ENCODE data around the gene HOXD8.

Gene HOXD8

DNA sequence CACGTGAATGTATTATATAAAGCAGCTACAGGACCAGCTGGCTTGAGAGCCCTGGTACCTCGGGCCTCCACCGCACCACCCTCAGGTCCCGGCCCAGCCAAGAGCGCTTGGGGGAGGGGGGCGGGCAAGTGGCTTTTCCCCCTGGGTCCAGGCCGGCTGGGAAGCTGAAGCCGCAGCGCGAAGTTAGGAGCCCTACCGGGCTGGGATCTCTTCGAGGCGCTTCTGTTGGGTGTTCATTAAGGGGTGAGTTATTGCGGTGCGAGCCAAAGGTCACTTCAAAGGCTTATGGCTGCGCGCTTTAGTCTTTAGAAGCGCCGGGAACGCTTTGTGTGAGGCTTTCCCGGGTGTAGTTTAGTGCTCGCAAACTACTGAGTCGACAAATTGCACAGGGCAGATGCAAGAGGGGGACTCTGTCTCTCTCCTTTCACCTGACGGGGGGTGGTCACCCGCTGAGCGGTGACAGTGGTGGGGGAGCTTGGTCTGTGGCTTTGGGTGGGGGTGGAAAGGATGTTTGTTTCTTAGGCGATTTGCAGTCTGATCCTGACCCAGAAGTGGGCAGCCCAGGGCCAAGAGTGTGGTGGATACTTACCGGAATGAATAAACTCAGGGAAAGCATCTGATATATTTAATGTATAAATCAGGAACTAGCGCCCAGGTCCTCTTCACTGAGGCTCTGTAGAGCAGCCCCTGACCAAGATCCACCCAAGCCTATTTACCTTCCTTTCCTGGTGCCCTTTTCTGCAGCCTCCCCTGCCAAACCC, 33.6 kb downstream of the HOXD8 start:
- no peaks in the 10 kb centered on the region for H3K36me3 ChIP-seq (ENCODE audit: control insufficient read depth, insufficient read depth, low read length, severe bottlenecking)
- no peaks in the 10 kb centered on the region for H3K9me3 ChIP-seq (ENCODE audit: control insufficient read depth, low read length)
- peaks cover 9% of the 10 kb centered on the region for H3K4me1 ChIP-seq (ENCODE audit: control insufficient read depth, insufficient read depth, low read length)
- no peaks in the 10 kb centered on the region for H3K27me3 ChIP-seq (replicated peaks; ENCODE audit: control insufficient read depth, insufficient read depth, low read length)
- no peak overlapping the region for H3K4me3 ChIP-seq (ENCODE audit: low read length)
- no peak for DNase-seq (ENCODE audit: low read depth)
- H3K9ac ChIP-seq (ENCODE audit: low read length), result no peak overlapping the region

DNA sequence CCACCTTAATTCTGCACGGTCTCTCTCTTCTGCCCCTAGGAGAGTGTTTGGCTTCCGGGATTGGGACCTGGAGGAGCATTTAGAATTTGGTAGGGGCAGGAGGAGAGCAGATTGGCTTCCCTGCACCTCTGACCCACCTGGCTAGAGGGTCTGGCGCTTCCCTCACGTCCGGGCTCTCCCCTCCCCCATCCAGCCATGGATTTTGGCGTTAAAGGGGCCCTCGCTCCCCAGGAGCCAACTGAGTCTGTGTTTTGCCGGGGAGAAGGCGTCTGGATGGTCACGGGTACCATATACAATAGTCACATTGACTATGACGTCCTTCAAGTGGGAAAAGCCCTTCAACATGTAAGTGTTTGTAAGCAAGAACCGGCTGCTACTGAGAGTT, 34.2 kb downstream of the HOXD8 start:
- no peak for DNase-seq (ENCODE audit: low read depth)
- Histone ChIP-seq H3K4me1 (ENCODE audit: control insufficient read depth, insufficient read depth, low read length) (peaks cover 9% of the 10 kb centered on the region), H3K4me3 (ENCODE audit: low read length) (no peak overlapping the region)

DNA sequence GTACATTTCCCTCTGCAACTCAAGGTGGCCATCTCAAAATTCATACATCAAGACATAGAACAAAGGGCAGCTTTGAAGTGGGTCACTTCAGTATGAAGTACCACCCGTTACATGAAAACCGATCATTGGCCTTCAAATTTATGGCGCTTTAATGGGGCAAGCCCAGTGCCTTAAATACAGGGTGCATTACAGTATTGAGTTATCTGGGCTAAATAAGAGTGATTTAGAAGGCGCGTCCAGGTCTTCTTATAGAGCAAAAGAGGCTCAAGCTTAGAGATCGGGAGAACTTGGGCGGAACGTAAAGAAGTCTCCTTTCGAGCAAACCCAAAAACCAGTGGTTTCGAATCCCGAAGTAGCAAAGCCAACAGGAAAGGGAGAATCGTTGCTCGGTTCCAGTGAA, 34.7 kb downstream of the HOXD8 start:
- no peak overlapping the region for H3K4me3 ChIP-seq (ENCODE audit: low read length)

More for the DNA sequence above, 34.2 kb downstream of the HOXD8 start:
- Histone ChIP-seq H3K9me3 (ENCODE audit: control insufficient read depth, low read length) (no peaks in the 10 kb centered on the region), H3K9ac (ENCODE audit: low read length) (no peak overlapping the region), H3K27me3 (replicated peaks; ENCODE audit: control insufficient read depth, insufficient read depth, low read length) (no peaks in the 10 kb centered on the region), H3K36me3 (ENCODE audit: control insufficient read depth, insufficient read depth, low read length, severe bottlenecking) (no peaks in the 10 kb centered on the region)

DNA sequence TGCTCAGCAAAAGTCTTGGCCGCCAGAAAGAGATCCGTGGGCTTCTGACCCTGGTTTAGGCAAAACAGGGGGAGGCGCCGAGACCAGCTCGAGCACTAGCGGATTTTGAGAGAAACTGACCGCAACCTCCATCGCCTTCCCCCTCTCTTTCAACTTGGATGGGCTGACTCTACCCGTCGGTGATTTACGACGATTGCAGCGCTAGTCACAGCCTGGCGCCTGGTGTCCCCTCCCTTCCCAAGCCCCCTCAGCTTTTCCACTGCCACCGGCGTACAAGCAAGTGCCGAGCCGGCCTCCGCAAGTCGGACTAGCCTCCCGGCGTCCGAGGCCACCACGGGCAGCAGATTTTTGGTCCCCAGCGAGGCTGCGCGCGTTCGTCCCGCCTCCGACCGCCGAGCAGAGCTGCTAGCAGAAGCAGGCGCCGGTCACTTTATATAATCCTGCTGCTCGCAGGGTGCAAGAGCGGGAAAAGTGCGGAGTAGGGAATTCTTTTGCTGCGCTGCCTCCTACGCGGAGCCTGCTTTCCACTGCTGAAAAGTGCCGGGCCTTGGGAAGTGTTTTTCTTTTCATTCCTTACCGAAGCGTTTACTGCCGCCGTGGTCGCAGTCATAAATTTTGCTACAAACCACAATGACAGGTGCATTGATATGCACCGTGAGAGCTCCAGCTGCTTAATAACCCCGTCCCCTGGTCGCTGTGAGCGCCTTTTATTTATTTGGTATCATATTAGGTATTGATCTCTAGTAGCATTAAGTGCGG, 35.3 kb downstream of the HOXD8 start:
- H3K27me3 ChIP-seq (replicated peaks; ENCODE audit: control insufficient read depth, insufficient read depth, low read length), result no peaks in the 10 kb centered on the region
- no peak for DNase-seq (ENCODE audit: low read depth)

More for the DNA sequence above, 34.7 kb downstream of the HOXD8 start:
- no peaks in the 10 kb centered on the region for H3K9me3 ChIP-seq (ENCODE audit: control insufficient read depth, low read length)
- H3K4me1 ChIP-seq (ENCODE audit: control insufficient read depth, insufficient read depth, low read length), result peaks cover 9% of the 10 kb centered on the region
- H3K9ac ChIP-seq (ENCODE audit: low read length), result no peak overlapping the region
- no peaks in the 10 kb centered on the region for H3K27me3 ChIP-seq (replicated peaks; ENCODE audit: control insufficient read depth, insufficient read depth, low read length)
- no peak for DNase-seq (ENCODE audit: low read depth)
- H3K36me3 ChIP-seq (ENCODE audit: control insufficient read depth, insufficient read depth, low read length, severe bottlenecking), result no peaks in the 10 kb centered on the region

DNA sequence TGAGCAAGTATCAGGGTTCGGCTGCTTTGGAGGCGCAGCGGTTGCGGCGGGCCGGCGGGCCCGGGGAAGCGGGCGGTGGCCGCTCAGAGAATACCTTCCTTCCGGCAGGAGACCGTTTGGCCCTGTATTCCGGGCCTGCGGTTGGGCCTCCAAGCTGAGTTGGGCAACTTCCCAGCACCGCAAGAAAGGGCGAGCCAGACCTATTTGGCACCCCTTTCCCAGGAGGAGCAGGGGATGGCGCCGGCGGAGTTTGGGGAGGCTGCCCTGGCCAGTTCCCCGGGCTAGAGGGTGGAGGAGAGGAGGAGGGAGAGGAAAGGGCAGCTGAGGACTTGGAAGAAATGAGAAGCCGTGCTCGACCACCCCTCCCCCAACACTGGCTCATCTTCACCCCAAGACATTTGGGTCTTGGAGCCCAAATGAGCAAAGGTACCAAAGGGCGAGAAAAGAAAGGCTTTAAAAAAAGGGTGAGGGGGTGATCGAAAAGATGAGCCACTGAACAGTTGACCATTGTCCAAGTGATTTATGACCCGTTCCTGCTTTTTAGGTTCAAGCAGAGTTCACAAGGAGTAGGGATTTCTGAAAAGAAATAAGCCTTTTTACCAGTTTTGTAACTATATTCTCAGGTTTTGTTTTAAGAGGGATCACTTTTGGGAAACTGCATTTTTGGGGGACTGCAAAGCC, 36.0 kb downstream of the HOXD8 start:
- Histone ChIP-seq H3K9me3 (ENCODE audit: control insufficient read depth, low read length) (no peaks in the 10 kb centered on the region), H3K36me3 (ENCODE audit: control insufficient read depth, insufficient read depth, low read length, severe bottlenecking) (no peaks in the 10 kb centered on the region), H3K9ac (ENCODE audit: low read length) (no peak overlapping the region), H3K4me3 (ENCODE audit: low read length) (no peak overlapping the region), H3K4me1 (ENCODE audit: control insufficient read depth, insufficient read depth, low read length) (peaks cover 9% of the 10 kb centered on the region), H3K27me3 (replicated peaks; ENCODE audit: control insufficient read depth, insufficient read depth, low read length) (no peaks in the 10 kb centered on the region)
- no peak for DNase-seq (ENCODE audit: low read depth)

More for the DNA sequence above, 35.3 kb downstream of the HOXD8 start:
- Histone ChIP-seq H3K9ac (ENCODE audit: low read length) (no peak overlapping the region), H3K9me3 (ENCODE audit: control insufficient read depth, low read length) (no peaks in the 10 kb centered on the region), H3K36me3 (ENCODE audit: control insufficient read depth, insufficient read depth, low read length, severe bottlenecking) (no peaks in the 10 kb centered on the region), H3K4me1 (ENCODE audit: control insufficient read depth, insufficient read depth, low read length) (peaks cover 9% of the 10 kb centered on the region), H3K4me3 (ENCODE audit: low read length) (no peak overlapping the region)

DNA sequence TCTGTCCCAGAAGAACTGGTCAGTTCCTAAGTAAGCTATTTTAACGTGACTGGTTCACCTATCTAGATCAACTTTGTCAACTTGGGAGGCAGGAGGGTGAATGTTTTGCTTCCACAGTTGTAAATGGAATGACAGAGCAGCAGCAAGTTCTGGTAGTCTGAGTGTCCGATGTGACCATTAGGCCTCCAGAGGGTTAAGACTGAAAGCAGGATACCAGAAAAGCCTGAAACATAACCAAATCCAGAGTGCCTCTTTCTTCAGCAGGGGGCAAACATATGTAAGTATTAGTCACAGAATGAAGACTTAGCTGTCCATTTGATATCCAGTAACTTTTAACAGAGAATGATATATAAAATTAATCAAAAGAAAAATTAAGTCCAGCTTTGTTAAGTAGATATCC, 36.8 kb downstream of the HOXD8 start:
- Histone ChIP-seq H3K9ac (ENCODE audit: low read length) (no peak overlapping the region), H3K36me3 (ENCODE audit: control insufficient read depth, insufficient read depth, low read length, severe bottlenecking) (no peaks in the 10 kb centered on the region), H3K4me1 (ENCODE audit: control insufficient read depth, insufficient read depth, low read length) (peaks cover 9% of the 10 kb centered on the region), H3K4me3 (ENCODE audit: low read length) (no peak overlapping the region), H3K27me3 (replicated peaks; ENCODE audit: control insufficient read depth, insufficient read depth, low read length) (no peaks in the 10 kb centered on the region), H3K9me3 (ENCODE audit: control insufficient read depth, low read length) (no peaks in the 10 kb centered on the region)
- no peak for DNase-seq (ENCODE audit: low read depth)

DNA sequence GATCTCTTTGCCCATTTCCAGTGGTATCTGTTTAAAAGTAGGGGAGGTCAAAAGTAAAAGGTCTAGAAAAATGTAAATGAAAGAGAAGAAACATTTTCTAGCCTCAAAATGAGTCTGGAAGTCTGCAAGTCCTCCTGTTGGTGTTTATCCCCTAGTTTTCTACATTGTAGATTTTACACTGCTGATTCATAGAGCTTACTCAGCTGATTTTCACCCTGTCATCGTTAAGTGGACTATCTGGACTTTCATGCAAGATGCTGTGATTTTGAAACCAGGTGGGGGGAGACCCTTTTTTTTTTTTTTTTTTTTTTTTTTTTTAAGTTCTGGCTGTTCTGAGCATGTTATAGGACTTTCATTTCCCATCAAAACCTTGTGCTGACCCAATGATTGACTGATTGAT, 37.9 kb downstream of the HOXD8 start:
- H3K9me3 ChIP-seq (ENCODE audit: control insufficient read depth, low read length), result no peaks in the 10 kb centered on the region

DNA sequence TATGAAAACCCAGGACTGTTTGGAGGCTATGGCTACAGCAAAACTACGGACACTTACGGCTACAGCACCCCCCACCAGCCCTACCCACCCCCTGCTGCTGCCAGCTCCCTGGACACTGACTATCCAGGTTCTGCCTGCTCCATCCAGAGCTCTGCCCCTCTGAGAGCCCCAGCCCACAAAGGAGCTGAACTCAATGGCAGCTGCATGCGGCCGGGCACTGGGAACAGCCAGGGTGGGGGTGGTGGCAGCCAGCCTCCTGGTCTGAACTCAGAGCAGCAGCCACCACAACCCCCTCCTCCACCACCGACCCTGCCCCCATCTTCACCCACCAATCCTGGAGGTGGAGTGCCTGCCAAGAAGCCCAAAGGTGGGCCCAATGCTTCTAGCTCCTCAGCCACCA, 39.7 kb downstream of the HOXD8 start:
- Histone ChIP-seq H3K27me3 (replicated peaks; ENCODE audit: control insufficient read depth, insufficient read depth, low read length) (no peaks in the 10 kb centered on the region), H3K36me3 (ENCODE audit: control insufficient read depth, insufficient read depth, low read length, severe bottlenecking) (no peaks in the 10 kb centered on the region), H3K9me3 (ENCODE audit: control insufficient read depth, low read length) (no peaks in the 10 kb centered on the region), H3K9ac (ENCODE audit: low read length) (no peak overlapping the region), H3K4me3 (ENCODE audit: low read length) (no peak overlapping the region), H3K4me1 (ENCODE audit: control insufficient read depth, insufficient read depth, low read length) (peaks cover 6% of the 10 kb centered on the region)
- DNase-seq (ENCODE audit: low read depth), result no peak

More for the DNA sequence above, 37.9 kb downstream of the HOXD8 start:
- H3K36me3 ChIP-seq (ENCODE audit: control insufficient read depth, insufficient read depth, low read length, severe bottlenecking), result no peaks in the 10 kb centered on the region
- H3K9ac ChIP-seq (ENCODE audit: low read length), result no peak overlapping the region
- peaks cover 3% of the 10 kb centered on the region for H3K4me1 ChIP-seq (ENCODE audit: control insufficient read depth, insufficient read depth, low read length)
- no peak for DNase-seq (ENCODE audit: low read depth)
- H3K4me3 ChIP-seq (ENCODE audit: low read length), result no peak overlapping the region
- no peaks in the 10 kb centered on the region for H3K27me3 ChIP-seq (replicated peaks; ENCODE audit: control insufficient read depth, insufficient read depth, low read length)

DNA sequence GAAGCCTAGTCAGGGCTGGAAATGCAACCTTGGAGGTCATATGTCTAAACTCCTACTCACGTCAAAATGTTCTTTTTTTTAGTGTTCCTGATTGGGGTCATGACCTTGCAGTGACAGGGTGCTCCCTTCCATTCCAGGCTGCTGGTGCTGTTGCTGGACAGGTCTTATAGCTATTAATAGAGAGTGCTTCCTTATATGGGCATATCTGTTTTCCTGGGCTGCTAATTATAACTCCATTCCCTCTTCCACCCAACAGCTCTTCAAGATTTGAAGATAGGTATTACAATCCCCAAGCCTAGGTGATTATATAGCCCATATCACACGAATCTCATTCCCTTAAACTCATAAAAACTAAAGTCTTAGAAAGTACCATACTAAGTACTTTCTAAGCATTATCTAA, 40.2 kb downstream of the HOXD8 start:
- no peak overlapping the region for H3K9ac ChIP-seq (ENCODE audit: low read length)
- no peak overlapping the region for H3K4me3 ChIP-seq (ENCODE audit: low read length)
- H3K36me3 ChIP-seq (ENCODE audit: control insufficient read depth, insufficient read depth, low read length, severe bottlenecking), result no peaks in the 10 kb centered on the region
- no peaks in the 10 kb centered on the region for H3K9me3 ChIP-seq (ENCODE audit: control insufficient read depth, low read length)
- H3K27me3 ChIP-seq (replicated peaks; ENCODE audit: control insufficient read depth, insufficient read depth, low read length), result no peaks in the 10 kb centered on the region
- peaks cover 10% of the 10 kb centered on the region for H3K4me1 ChIP-seq (ENCODE audit: control insufficient read depth, insufficient read depth, low read length)
- DNase-seq (ENCODE audit: low read depth), result no peak

DNA sequence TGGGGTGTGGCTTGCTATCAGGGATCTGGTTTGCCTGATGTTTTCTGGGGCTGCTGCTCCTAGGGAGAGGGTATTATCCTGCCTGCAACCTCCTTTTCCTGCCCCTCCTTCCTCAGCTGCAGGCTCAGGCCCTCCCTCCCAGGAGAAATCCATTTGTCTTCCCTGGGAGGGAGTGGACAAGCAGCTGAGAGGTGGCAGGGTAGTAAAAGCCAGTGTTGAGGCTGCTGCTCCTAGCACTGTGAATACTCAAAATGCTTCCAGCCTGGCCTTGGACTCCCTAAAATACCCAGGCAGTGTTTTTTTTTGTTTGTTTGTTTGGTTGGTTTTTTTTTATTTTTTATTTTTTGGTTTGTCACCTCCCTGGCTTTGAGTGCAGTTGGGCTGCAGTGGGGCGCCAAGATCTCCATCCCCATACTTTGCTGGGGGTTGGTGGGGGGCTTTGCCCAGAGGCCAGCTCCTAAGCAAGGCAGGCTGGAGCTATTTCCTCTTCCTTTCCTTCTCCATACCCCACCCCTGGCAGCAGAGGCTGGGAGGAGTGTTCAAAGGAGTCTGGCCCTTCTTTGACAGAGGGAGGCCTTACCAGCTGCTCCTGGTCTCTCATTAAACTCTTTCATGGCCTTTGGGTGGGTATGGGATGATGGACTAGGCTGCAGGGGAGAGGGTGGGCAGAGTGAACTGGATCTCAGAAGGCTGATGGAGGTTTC, 41.2 kb downstream of the HOXD8 start:
- peaks cover 10% of the 10 kb centered on the region for H3K4me1 ChIP-seq (ENCODE audit: control insufficient read depth, insufficient read depth, low read length)
- DNase-seq (ENCODE audit: low read depth), result no peak
- H3K9ac ChIP-seq (ENCODE audit: low read length), result no peak overlapping the region
- no peak overlapping the region for H3K4me3 ChIP-seq (ENCODE audit: low read length)
- no peaks in the 10 kb centered on the region for H3K27me3 ChIP-seq (replicated peaks; ENCODE audit: control insufficient read depth, insufficient read depth, low read length)
- H3K36me3 ChIP-seq (ENCODE audit: control insufficient read depth, insufficient read depth, low read length, severe bottlenecking), result no peaks in the 10 kb centered on the region
- no peaks in the 10 kb centered on the region for H3K9me3 ChIP-seq (ENCODE audit: control insufficient read depth, low read length)

All from adipocyte (in vitro differentiated cells).